Panc1 (cell line): ENCODE data around the gene CDK4. TPM values are rescaled to one million over a fixed set of nuclear protein-coding genes. Genes with fewer than 3 reads are reported as not detected.

Source experiments
- ATAC-seq: fragments of 200-7000 bp; cut with Tn5 transposase; 2 replicates; pipeline ENCODE4 v1.9.1; 2020; ENCODE audit warnings: mild to moderate bottlenecking, moderate library complexity
- BruUV-seq: library from RNA; stranded (reverse); fragments of 400-500 nt; replicated peaks from 2 replicates; lab custom pipeline; 2021; lab: Mats Ljungman, UMichigan
- CTCF ChIA-PET: fragments of 300-600 bp; sonication (Branson Sonifier 250); formaldehyde crosslinking; loops from one replicate; lab custom pipeline; 2022; ENCODE audit warnings: antibody characterized with exemption; lab: Charles Lee
- POLR2A ChIA-PET: fragments of 300-600 bp; sonication (Branson Sonifier 250); formaldehyde crosslinking; loops from one replicate; lab custom pipeline; 2022; ENCODE audit warnings: antibody characterized with exemption; lab: Charles Lee
- DNase-seq: peaks from one replicate; pipeline ENCODE4 v3.0.0-alpha.2; 2010; ENCODE audit warnings: low read depth, low spot score
- H3K27ac ChIP-seq: 2 replicates; pipeline ENCODE4 v1.5.1; 2011; ENCODE audit warnings: mild to moderate bottlenecking, low read length, inconsistent platforms
- H3K27me3 ChIP-seq: fragments of 200-500 bp; sonication (Bioruptor generic); 2 replicates; pipeline ENCODE4 v1.6.0; 2014; ENCODE audit warnings: low read length, inconsistent platforms; ENCODE audit not compliant: control insufficient read depth, insufficient read depth
- H3K36me3 ChIP-seq: fragments of 200-500 bp; sonication (Bioruptor generic); 2 replicates; pipeline ENCODE4 v1.5.1; 2014; ENCODE audit warnings: inconsistent platforms, mild to moderate bottlenecking, low read length, moderate library complexity; ENCODE audit not compliant: control insufficient read depth, insufficient read depth
- H3K4me1 ChIP-seq: 2 replicates; pipeline ENCODE4 v1.5.1; 2011; ENCODE audit warnings: inconsistent platforms, mild to moderate bottlenecking, low read length, moderate library complexity; ENCODE audit not compliant: control insufficient read depth, insufficient read depth
- H3K4me3 ChIP-seq, 2 experiments: 2 replicates each; pipeline ENCODE4 v1.5.1; 2011 to 2012; ENCODE audit warnings: low read depth in 2 of 2, low read length in 2 of 2, mild to moderate bottlenecking in 2 of 2, inconsistent platforms in 1 of 2, moderate library complexity in 1 of 2
- H3K9me3 ChIP-seq: fragments of 200-500 bp; sonication (Bioruptor generic); 2 replicates; pipeline ENCODE4 v1.5.1; 2014; ENCODE audit warnings: low read depth, mild to moderate bottlenecking, inconsistent platforms, low read length, moderate library complexity; ENCODE audit not compliant: control insufficient read depth, insufficient read depth
- POLR2AphosphoS5 ChIP-seq: IDR thresholded peaks from 2 replicates; pipeline ENCODE4 v1.6.1; 2012; ENCODE audit warnings: mild to moderate bottlenecking, low read depth, low read length, moderate library complexity
- SIN3A ChIP-seq: IDR thresholded peaks from 2 replicates; pipeline ENCODE4 v1.6.1; 2012; ENCODE audit warnings: low read depth, mild to moderate bottlenecking, low read length, moderate library complexity, borderline replicate concordance; ENCODE audit not compliant: insufficient read depth
- TCF7L2 ChIP-seq: IDR thresholded peaks from 2 replicates; pipeline ENCODE4 v1.6.1; 2011; ENCODE audit warnings: mild to moderate bottlenecking, low read depth, low read length, inconsistent platforms
- in situ Hi-C: cut with HindIII; loops from 2 replicates; pipeline ENCODE4 v1.10.0; 2016; ENCODE audit warnings: low sequenced_read_pairs, low pct_unique_long_range_greater_than_20kb
- intact Hi-C: fragments of 100-400 bp; cut with micrococcal nuclease; formaldehyde crosslinking; loops from one replicate; pipeline ENCODE4 v1.10.0; 2022; ENCODE audit not compliant: unreplicated experiment
- total RNA-seq: library from RNA; stranded (reverse); gene quantifications from one replicate; pipeline ENCODE4 v1.2.1, GENCODE V29; 2021; ENCODE audit not compliant: unreplicated experiment
- TF ChIP-seq, protein P1 (sequence below): fragments of 450-650 bp; IDR thresholded peaks from 2 replicates; pipeline ENCODE4 v1.5.1; 2017; ENCODE audit warnings: mild to moderate bottlenecking
- TF ChIP-seq, protein P2 (sequence below), 2 experiments: IDR thresholded peaks; 2 replicates each; pipeline ENCODE4 v1.6.1; 2011 to 2012; ENCODE audit warnings: low read depth in 2 of 2, control low read depth in 1 of 2, low read length in 1 of 2, mild to moderate bottlenecking in 1 of 2, moderate library complexity in 1 of 2; ENCODE audit not compliant: insufficient read depth in 1 of 2

The CDK4 gene
- total RNA-seq, 1 experiment from 2014 or later: 201 TPM

DNA sequence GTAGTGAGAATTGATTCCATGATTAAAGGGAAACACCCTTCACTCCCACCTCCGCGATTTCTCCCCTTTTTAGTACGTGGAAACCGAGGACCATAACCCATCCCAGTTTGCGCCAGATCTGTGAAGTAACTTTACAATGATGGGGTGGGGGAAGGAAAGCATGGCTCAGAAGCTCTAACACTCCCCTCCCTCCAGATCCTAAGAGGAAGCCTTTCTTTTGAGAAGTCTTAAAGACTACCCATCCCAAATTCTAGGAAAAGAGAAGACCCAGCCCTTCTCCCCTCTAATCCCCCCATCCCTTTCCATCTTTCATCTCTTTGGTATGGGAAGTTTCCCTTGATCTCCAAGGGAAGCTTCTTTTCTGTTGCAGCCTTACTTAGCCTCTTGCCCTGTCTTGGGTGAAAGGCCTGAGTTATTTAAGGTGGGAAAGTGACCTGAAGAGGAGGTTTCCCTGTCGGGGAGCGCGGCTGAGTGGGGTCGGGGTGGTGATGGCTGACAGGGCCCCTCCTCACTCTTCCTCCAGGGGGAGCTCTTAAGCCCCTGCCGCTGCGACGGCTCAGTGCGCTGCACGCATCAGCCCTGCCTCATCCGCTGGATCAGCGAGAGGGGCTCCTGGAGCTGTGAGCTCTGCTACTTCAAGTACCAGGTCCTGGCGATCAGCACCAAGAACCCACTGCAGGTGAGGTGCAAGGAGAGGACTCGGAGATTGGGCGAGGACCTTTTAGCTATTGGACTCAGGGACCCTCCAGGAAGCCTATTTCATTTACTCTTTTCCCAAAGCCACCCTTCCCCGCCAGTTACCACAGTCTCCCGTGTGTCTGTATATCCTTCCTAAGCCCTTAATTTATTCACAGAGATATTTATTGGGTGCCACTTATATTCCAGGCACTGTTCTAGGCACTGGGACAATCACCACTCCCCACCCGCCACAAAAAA, 4.6 kb upstream of the CDK4 start:
- CTCF ChIA-PET: interaction anchor here (0.5 to 1.2 kb wide), 7 partner anchors 9 to 1877 kb away, joined by 3 to 7 read pairs (median 4); partner anchors contain the start of gene CYP27B1
- in situ Hi-C loops (no loop called here), intact Hi-C loops (no loop called here)
- TF ChIP-seq, protein P1, sequence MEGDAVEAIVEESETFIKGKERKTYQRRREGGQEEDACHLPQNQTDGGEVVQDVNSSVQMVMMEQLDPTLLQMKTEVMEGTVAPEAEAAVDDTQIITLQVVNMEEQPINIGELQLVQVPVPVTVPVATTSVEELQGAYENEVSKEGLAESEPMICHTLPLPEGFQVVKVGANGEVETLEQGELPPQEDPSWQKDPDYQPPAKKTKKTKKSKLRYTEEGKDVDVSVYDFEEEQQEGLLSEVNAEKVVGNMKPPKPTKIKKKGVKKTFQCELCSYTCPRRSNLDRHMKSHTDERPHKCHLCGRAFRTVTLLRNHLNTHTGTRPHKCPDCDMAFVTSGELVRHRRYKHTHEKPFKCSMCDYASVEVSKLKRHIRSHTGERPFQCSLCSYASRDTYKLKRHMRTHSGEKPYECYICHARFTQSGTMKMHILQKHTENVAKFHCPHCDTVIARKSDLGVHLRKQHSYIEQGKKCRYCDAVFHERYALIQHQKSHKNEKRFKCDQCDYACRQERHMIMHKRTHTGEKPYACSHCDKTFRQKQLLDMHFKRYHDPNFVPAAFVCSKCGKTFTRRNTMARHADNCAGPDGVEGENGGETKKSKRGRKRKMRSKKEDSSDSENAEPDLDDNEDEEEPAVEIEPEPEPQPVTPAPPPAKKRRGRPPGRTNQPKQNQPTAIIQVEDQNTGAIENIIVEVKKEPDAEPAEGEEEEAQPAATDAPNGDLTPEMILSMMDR: peak; percentile 98
- TF ChIP-seq, protein P2, sequence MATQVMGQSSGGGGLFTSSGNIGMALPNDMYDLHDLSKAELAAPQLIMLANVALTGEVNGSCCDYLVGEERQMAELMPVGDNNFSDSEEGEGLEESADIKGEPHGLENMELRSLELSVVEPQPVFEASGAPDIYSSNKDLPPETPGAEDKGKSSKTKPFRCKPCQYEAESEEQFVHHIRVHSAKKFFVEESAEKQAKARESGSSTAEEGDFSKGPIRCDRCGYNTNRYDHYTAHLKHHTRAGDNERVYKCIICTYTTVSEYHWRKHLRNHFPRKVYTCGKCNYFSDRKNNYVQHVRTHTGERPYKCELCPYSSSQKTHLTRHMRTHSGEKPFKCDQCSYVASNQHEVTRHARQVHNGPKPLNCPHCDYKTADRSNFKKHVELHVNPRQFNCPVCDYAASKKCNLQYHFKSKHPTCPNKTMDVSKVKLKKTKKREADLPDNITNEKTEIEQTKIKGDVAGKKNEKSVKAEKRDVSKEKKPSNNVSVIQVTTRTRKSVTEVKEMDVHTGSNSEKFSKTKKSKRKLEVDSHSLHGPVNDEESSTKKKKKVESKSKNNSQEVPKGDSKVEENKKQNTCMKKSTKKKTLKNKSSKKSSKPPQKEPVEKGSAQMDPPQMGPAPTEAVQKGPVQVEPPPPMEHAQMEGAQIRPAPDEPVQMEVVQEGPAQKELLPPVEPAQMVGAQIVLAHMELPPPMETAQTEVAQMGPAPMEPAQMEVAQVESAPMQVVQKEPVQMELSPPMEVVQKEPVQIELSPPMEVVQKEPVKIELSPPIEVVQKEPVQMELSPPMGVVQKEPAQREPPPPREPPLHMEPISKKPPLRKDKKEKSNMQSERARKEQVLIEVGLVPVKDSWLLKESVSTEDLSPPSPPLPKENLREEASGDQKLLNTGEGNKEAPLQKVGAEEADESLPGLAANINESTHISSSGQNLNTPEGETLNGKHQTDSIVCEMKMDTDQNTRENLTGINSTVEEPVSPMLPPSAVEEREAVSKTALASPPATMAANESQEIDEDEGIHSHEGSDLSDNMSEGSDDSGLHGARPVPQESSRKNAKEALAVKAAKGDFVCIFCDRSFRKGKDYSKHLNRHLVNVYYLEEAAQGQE (IDR thresholded peaks at IDR 0.05; ENCODE audit: insufficient read depth in 1 of 2, low read depth in 2 of 2, low read length in 1 of 2): no peak
- no peak for TF ChIP-seq TCF7L2
- no peak for TF ChIP-seq SIN3A
- TF ChIP-seq POLR2AphosphoS5: no peak
- peak overlapping the region; percentile 45 to 54 for H3K4me3 ChIP-seq
- peaks cover 3% of the 10 kb centered on the region; the same call in 1 of the 2 replicates for H3K36me3 ChIP-seq
- no peaks in the 10 kb centered on the region for H3K9me3 ChIP-seq
- peaks cover 9% of the 10 kb centered on the region for H3K27me3 ChIP-seq
- H3K4me1 ChIP-seq: peaks cover 7% of the 10 kb centered on the region; the same call in 1 of the 2 replicates
- H3K27ac ChIP-seq: no peak overlapping the region
- no TSS peak for BruUV-seq
- POLR2A ChIA-PET: interaction anchor here (0.5 kb wide), 1 partner anchor 14 kb away, joined by 12 read pairs; no protein-coding TSS in a partner anchor
- ATAC-seq (peak; percentile 64), DNase-seq (no peak)

DNA sequence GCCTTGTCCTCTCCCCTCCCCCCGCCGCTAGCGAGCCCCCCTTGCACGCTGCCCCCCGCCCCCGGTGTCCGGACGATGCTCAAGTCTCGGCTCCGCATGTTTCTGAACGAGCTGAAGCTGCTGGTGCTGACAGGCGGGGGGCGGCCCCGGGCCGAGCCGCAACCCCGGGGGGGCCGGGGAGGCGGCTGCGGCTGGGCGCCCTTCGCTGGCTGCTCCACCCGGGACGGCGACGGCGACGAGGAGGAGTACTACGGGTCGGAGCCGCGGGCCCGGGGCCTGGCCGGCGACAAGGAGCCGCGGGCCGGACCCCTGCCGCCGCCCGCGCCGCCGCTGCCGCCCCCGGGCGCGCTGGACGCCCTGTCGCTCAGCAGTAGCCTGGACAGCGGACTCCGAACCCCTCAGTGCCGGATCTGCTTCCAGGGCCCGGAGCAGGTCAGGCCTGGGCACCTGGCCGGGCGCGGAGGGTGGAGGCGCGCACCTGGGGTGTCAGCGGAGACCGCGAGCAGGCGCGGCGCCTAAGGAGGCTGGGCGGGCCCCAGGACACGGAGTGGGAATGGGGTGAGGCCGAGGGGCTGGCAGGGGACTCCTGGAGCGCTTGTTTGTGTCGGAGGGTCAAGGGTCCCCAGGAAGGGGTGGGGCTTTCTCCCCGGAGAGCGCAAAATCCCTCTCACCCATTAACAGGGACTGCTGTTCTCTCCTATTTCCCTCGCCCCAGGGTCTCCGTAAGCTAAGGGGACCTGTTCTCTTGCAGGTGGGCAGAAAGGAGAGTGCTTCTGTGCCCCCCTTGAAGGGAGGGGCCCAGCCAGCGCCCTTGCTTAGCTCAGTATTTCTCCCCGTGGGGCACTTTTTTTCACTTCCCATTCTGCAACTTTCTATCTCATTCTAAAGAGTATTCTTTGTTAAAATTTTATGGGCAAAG, 3.6 kb upstream of the CDK4 start:
- Histone ChIP-seq H3K27me3 (peaks cover 9% of the 10 kb centered on the region), H3K27ac (no peak overlapping the region), H3K4me3 (peak overlapping the region; percentile 45 to 54), H3K9me3 (no peaks in the 10 kb centered on the region), H3K4me1 (peaks cover 13% of the 10 kb centered on the region), H3K36me3 (peaks cover 7% of the 10 kb centered on the region)
- TF ChIP-seq, protein P2 (IDR thresholded peaks at IDR 0.05; ENCODE audit: insufficient read depth in 1 of 2, low read depth in 2 of 2, low read length in 1 of 2): no peak
- no peak for TF ChIP-seq SIN3A
- TF ChIP-seq, protein P1: no peak
- TF ChIP-seq TCF7L2: no peak
- TF ChIP-seq POLR2AphosphoS5: no peak
- intact Hi-C loops: no loop called here
- ATAC-seq (no peak), DNase-seq (no peak)
- in situ Hi-C loops: no loop called here
- ChIA-PET POLR2A (interaction anchor here (0.5 kb wide), 1 partner anchor 15 kb away, joined by 12 read pairs; no protein-coding TSS in a partner anchor), CTCF (interaction anchor here (0.6 to 1.2 kb wide), 4 partner anchors 11 to 144 kb away, joined by 3 to 8 read pairs (median 4); partner anchors contain the start of gene CYP27B1)
- no TSS peak for BruUV-seq
